ENCODE data around the gene YPEL5. TPM values are rescaled to one million over a fixed set of nuclear protein-coding genes. Genes with fewer than 3 reads are reported as not detected.
A peak's percentile ranks its signal among the peaks of the same experiment; 100 is the strongest.

YPEL5 gene
- polyA plus RNA-seq, 2 of the 4 experiments (the other 2 are of a cell fraction), result 45.6 to 89.6 TPM

- ATAC-seq, result no peak
- no peak overlapping the region for H3K27ac ChIP-seq
- no peak overlapping the region for H3K4me2 ChIP-seq
- no peak for FAIRE-seq
- no peaks in the 10 kb centered on the region for H3K9me3 ChIP-seq
- WGBS (ENCODE audit: missing lambda C conversion rate), result 95% methylated on average over 1 of the region's 1 CpG
- DNase-seq (ENCODE audit: low read depth in 1 of 2, low spot score in 1 of 2), result no peak
- ChIA-PET CTCF (interaction anchor here (0.6 to 13.4 kb wide), 2 partner anchors 13 to 124 kb away, joined by 3 to 149 read pairs; no protein-coding TSS in a partner anchor), POLR2A (interaction anchor here (0.6 kb wide), 1 partner anchor 1080 kb away, joined by 4 read pairs; no protein-coding TSS in a partner anchor)
- no peak overlapping the region for H3K4me3 ChIP-seq
- H3K4me1 ChIP-seq, result peaks cover 46% of the 10 kb centered on the region
- TF ChIP-seq E2F6 (IDR thresholded peaks at IDR 0.05; ENCODE audit: borderline replicate concordance, low read depth) (no peak), NR3C1 (IDR thresholded peaks at IDR 0.05) (no peak), ZSCAN20 (CRISPR knock-in tag; IDR thresholded peaks at IDR 0.05) (no peak), ESRRA (IDR thresholded peaks at IDR 0.05; ENCODE audit: borderline replicate concordance, low read length) (no peak), POLR2A (IDR thresholded peaks at IDR 0.05; ENCODE audit: low read length) (no peak), NFE2L2 (conservative IDR thresholded peaks at IDR 0.05; ENCODE audit: low read length) (no peak), PHF8 (IDR thresholded peaks at IDR 0.05; ENCODE audit: borderline replicate concordance, low read depth) (no peak), CEBPB (IDR thresholded peaks at IDR 0.05) (no peak), HOXA7 (CRISPR knock-in tag; IDR thresholded peaks at IDR 0.05) (no peak), CHD2 (IDR thresholded peaks at IDR 0.05; ENCODE audit: low read length, partially characterized antibody) (no peak), USF2 (IDR thresholded peaks at IDR 0.05) (no peak)
Observed at GRCh38 chr2:30152385-30152784, 5.6 kb downstream of the YPEL5 start.

- no peaks in the 10 kb centered on the region for H3K9me3 ChIP-seq
- 83% methylated on average over 2 of the region's 2 CpGs for WGBS (ENCODE audit: missing lambda C conversion rate)
- H3K27ac ChIP-seq, result no peak overlapping the region
- no peak for DNase-seq (ENCODE audit: low read depth in 1 of 2, low spot score in 1 of 2)
- ChIA-PET CTCF (interaction anchor here (1.1 to 13.4 kb wide), 6 partner anchors 7 to 983 kb away, joined by 3 to 149 read pairs (median 9); partner anchors contain the start of gene GALNT14), POLR2A (no interaction called here)
- no peak overlapping the region for H3K4me3 ChIP-seq
- H3K4me1 ChIP-seq, result peaks cover 23% of the 10 kb centered on the region
- ATAC-seq, result no peak
- TF ChIP-seq RCOR1 (IDR thresholded peaks at IDR 0.05; ENCODE audit: low read depth, low read length), result no peak
- TF ChIP-seq TP53 (CRISPR knock-in tag; IDR thresholded peaks at IDR 0.05), result no peak
- FAIRE-seq, result no peak
- no peak overlapping the region for H3K4me2 ChIP-seq
Observed at GRCh38 chr2:30155202-30155601, 8.4 kb downstream of the YPEL5 start.

- peaks cover 16% of the 10 kb centered on the region for H3K4me1 ChIP-seq
- TF ChIP-seq KDM5A (IDR thresholded peaks at IDR 0.05), result no peak
- TF ChIP-seq POLR2AphosphoS2 (conservative IDR thresholded peaks at IDR 0.05; ENCODE audit: low read length), result no peak
- TF ChIP-seq SREBF2 (IDR thresholded peaks at IDR 0.05), result no peak
- DNase-seq (ENCODE audit: low read depth in 1 of 2, low spot score in 1 of 2), result no peak
- ATAC-seq, result peak in 1 of 2 experiments; percentile 35; a peak in 3 of 6 replicates
- H3K9me3 ChIP-seq, result no peaks in the 10 kb centered on the region
- CTCF ChIA-PET, result interaction anchor here (1.3 to 13.4 kb wide), 6 partner anchors 8 to 555 kb away, joined by 3 to 149 read pairs (median 9); no protein-coding TSS in a partner anchor
- H3K4me2 ChIP-seq, result peak overlapping the region; percentile 28; the same call in 2 of the 3 replicates
- POLR2A ChIA-PET, result no interaction called here
- no peak overlapping the region for H3K4me3 ChIP-seq
- H3K27ac ChIP-seq, result no peak overlapping the region
- no peak for FAIRE-seq
- WGBS (ENCODE audit: missing lambda C conversion rate), result 41% methylated on average over 3 of the region's 3 CpGs
Observed at GRCh38 chr2:30155889-30156658, 9.3 kb downstream of the YPEL5 start.

GRCh38 chr2:30157616-30158015, 10.8 kb downstream of the YPEL5 start:
- Histone ChIP-seq H3K4me3 (no peak overlapping the region), H3K9me3 (no peaks in the 10 kb centered on the region), H3K4me1 (peaks cover 16% of the 10 kb centered on the region), H3K27ac (no peak overlapping the region), H3K4me2 (no peak overlapping the region)
- ChIA-PET CTCF (interaction anchor here (1.1 to 13.4 kb wide), 4 partner anchors 8 to 981 kb away, joined by 3 to 149 read pairs (median 14); partner anchors contain the start of gene GALNT14), POLR2A (no interaction called here)
- WGBS (ENCODE audit: missing lambda C conversion rate), result 92% methylated on average over 4 of the region's 4 CpGs
- DNase-seq (ENCODE audit: low read depth in 1 of 2, low spot score in 1 of 2) (no peak), FAIRE-seq (no peak), ATAC-seq (no peak)
- TF ChIP-seq POLR2A (IDR thresholded peaks at IDR 0.05; ENCODE audit: low read length) (no peak), PHF8 (IDR thresholded peaks at IDR 0.05; ENCODE audit: borderline replicate concordance, low read depth) (no peak), BHLHE40 (IDR thresholded peaks at IDR 0.05; ENCODE audit: low read depth, low read length) (no peak), HOXB13 (CRISPR knock-in tag; IDR thresholded peaks at IDR 0.05; ENCODE audit: low read depth) (no peak), RFX5 (IDR thresholded peaks at IDR 0.05) (no peak), JUN (IDR thresholded peaks at IDR 0.05) (no peak), SMC3 (IDR thresholded peaks at IDR 0.05) (no peak), MAZ (IDR thresholded peaks at IDR 0.05; ENCODE audit: borderline replicate concordance, low read depth, low read length) (no peak), CBX2 (IDR thresholded peaks at IDR 0.05; ENCODE audit: borderline replicate concordance, low read depth) (no peak), REST (IDR thresholded peaks at IDR 0.05) (no peak), E2F6 (IDR thresholded peaks at IDR 0.05; ENCODE audit: borderline replicate concordance, low read depth) (no peak), GATA3 (IDR thresholded peaks at IDR 0.05; ENCODE audit: borderline replicate concordance) (no peak)
